ENCODE data around the gene UPK3BL2. TPM values are rescaled to one million over a fixed set of nuclear protein-coding genes. Genes with fewer than 3 reads are reported as not detected.
"Not testable (repeated sequence)": the region's sequence is repeated elsewhere in the genome, so short reads cannot be mapped to it uniquely, and the experiment has no call there.

UPK3BL2 gene
- total RNA-seq, 1 experiment from 2014 or later = 4.6 TPM

DNA sequence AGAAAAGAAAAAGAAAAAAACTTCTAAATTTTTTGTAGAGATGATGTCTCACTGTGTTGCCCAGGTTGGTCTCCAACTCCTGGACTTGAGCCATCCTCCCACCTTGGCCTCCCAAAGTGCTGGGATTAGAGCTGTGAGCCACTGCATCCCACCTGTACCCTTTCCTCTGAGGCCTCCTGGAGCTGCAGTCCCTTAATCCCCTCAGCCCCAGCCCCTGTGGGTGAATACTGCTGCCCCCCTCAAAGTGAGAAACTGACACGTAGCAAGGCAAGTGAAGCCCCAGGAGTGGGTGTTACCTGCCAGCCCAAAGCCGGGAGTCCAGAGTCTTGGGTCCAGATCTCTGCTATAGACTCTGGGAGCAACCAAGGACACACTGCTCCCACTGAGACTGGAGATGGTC is 18.7 kb downstream of the UPK3BL2 start:
- not testable (repeated sequence) for DNase-seq; H3K27me3 ChIP-seq (ENCODE audit: insufficient read depth, low read length); H3K79me2 ChIP-seq (ENCODE audit: insufficient read depth, low read length); H3K14ac ChIP-seq (ENCODE audit: insufficient read depth, low read length); H3K27me3 Mint-ChIP-seq (ENCODE audit: low read depth); H3K23me2 ChIP-seq (ENCODE audit: insufficient read length, low read depth, low read length, poor library complexity, severe bottlenecking); H3T11ph ChIP-seq (ENCODE audit: low read length); H3K27ac ChIP-seq (ENCODE audit: insufficient read length, low read depth, low read length); H3K9me3 ChIP-seq (ENCODE audit: control insufficient read depth, low read depth, low read length); H2AK5ac ChIP-seq (ENCODE audit: insufficient read length, low read length); H3K4me1 Mint-ChIP-seq; H2BK120ac ChIP-seq (ENCODE audit: low read depth, low read length, poor library complexity, severe bottlenecking); H2BK15ac ChIP-seq (ENCODE audit: low read depth, low read length); H3K23ac ChIP-seq (ENCODE audit: insufficient read length, low read depth, low read length); H2AFZ ChIP-seq (ENCODE audit: low read length); H3K4me2 ChIP-seq (ENCODE audit: insufficient read depth, insufficient read length, low read length); H3K56ac ChIP-seq (ENCODE audit: insufficient read length, low read depth, low read length); H2BK5ac ChIP-seq (ENCODE audit: insufficient read length, low read length); H3K9me3 Mint-ChIP-seq; H3K27ac Mint-ChIP-seq; H3K9ac ChIP-seq (ENCODE audit: extremely low read depth, insufficient read length, low read length); H2BK12ac ChIP-seq (ENCODE audit: insufficient read length, low read depth, low read length); H3K79me1 ChIP-seq (ENCODE audit: insufficient read depth, low read depth, low read length, poor library complexity, severe bottlenecking); H3K4ac ChIP-seq (ENCODE audit: low read depth, low read length); H4K5ac ChIP-seq (ENCODE audit: insufficient read length, low read depth, low read length); H3K18ac ChIP-seq (ENCODE audit: insufficient read length, low read depth, low read length); H4K91ac ChIP-seq (ENCODE audit: insufficient read length, low read depth, low read length); H4K8ac ChIP-seq (replicated peaks; ENCODE audit: insufficient read length, low read depth, low read length); H3K4me1 ChIP-seq (ENCODE audit: insufficient read depth, low read length); H2BK20ac ChIP-seq (ENCODE audit: low read depth, low read length, poor library complexity, severe bottlenecking); H3K36me3 Mint-ChIP-seq (ENCODE audit: insufficient read depth in 1 of 3, low read depth in 3 of 3); H4K20me1 ChIP-seq (ENCODE audit: control insufficient read depth, insufficient read depth, insufficient read length); H3K4me3 Mint-ChIP-seq
- no CpG with 5 or more reads among the region's 2 CpGs for WGBS (ENCODE audit: extremely low coverage, insufficient read length, low lambda C conversion rate)

DNA sequence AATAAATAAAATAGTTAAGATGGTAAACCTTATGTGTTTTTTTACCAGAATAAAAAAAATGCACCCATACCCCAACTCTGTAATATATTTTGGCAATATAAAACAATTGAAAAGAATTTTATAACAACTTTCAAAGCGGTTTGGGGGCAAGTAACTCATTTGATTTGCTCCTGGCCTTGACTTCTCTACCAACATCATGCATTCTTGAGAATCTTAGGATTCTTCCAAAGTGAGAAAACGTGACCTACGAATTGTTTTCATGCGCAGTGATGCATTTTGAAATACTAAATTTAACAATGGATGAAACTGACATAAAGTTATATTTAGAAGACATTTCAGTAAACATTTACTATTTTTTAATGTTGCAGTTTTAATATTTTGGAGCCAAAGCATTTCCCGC is 22.7 kb downstream of the UPK3BL2 start:
- not testable (repeated sequence) for H2BK120ac ChIP-seq (ENCODE audit: low read depth, low read length, poor library complexity, severe bottlenecking); H4K8ac ChIP-seq (replicated peaks; ENCODE audit: insufficient read length, low read depth, low read length); H3K4me1 Mint-ChIP-seq; H3K14ac ChIP-seq (ENCODE audit: insufficient read depth, low read length); H3K56ac ChIP-seq (ENCODE audit: insufficient read length, low read depth, low read length); H3K9me3 Mint-ChIP-seq; H3T11ph ChIP-seq (ENCODE audit: low read length); H2BK15ac ChIP-seq (ENCODE audit: low read depth, low read length); H2BK20ac ChIP-seq (ENCODE audit: low read depth, low read length, poor library complexity, severe bottlenecking); H3K4me1 ChIP-seq (ENCODE audit: insufficient read depth, low read length); H3K23me2 ChIP-seq (ENCODE audit: insufficient read length, low read depth, low read length, poor library complexity, severe bottlenecking); H2AFZ ChIP-seq (ENCODE audit: low read length); H4K91ac ChIP-seq (ENCODE audit: insufficient read length, low read depth, low read length); H3K4me2 ChIP-seq (ENCODE audit: insufficient read depth, insufficient read length, low read length); H2BK5ac ChIP-seq (ENCODE audit: insufficient read length, low read length); H2AK5ac ChIP-seq (ENCODE audit: insufficient read length, low read length); H3K18ac ChIP-seq (ENCODE audit: insufficient read length, low read depth, low read length); H3K27ac ChIP-seq (ENCODE audit: insufficient read length, low read depth, low read length); H3K23ac ChIP-seq (ENCODE audit: insufficient read length, low read depth, low read length); H3K9ac ChIP-seq (ENCODE audit: extremely low read depth, insufficient read length, low read length); H3K27me3 Mint-ChIP-seq (ENCODE audit: low read depth); H3K4ac ChIP-seq (ENCODE audit: low read depth, low read length); H3K27me3 ChIP-seq (ENCODE audit: insufficient read depth, low read length); H3K9me3 ChIP-seq (ENCODE audit: control insufficient read depth, low read depth, low read length); H3K79me1 ChIP-seq (ENCODE audit: insufficient read depth, low read depth, low read length, poor library complexity, severe bottlenecking); H3K36me3 Mint-ChIP-seq (ENCODE audit: insufficient read depth in 1 of 3, low read depth in 3 of 3); H3K27ac Mint-ChIP-seq; DNase-seq; H3K4me3 Mint-ChIP-seq; H4K20me1 ChIP-seq (ENCODE audit: control insufficient read depth, insufficient read depth, insufficient read length); H3K79me2 ChIP-seq (ENCODE audit: insufficient read depth, low read length); H2BK12ac ChIP-seq (ENCODE audit: insufficient read length, low read depth, low read length); H4K5ac ChIP-seq (ENCODE audit: insufficient read length, low read depth, low read length)
- no CpG with 5 or more reads among the region's 5 CpGs for WGBS (ENCODE audit: extremely low coverage, insufficient read length, low lambda C conversion rate)

All from H9 (cell line).